Astrocyte (in vitro differentiated cells and primary cell): Measurements from ENCODE around the gene SLC39A5.

Source experiments
- EZH2 ChIP-seq: IDR thresholded peaks from 2 replicates; pipeline ENCODE4 v1.6.1; 2012; ENCODE audit warnings: mild to moderate bottlenecking, low read length, inconsistent platforms; ENCODE audit not compliant: insufficient read depth
- TF ChIP-seq, protein P1 (sequence below): IDR thresholded peaks from 2 replicates; pipeline ENCODE4 v1.5.1; 2011; ENCODE audit warnings: low read depth, mild to moderate bottlenecking, inconsistent platforms, low read length, moderate library complexity; ENCODE audit not compliant: insufficient read depth

GRCh38 chr12:56192582-56192981, 37.3 kb upstream of the SLC39A5 start:
- TF ChIP-seq, protein P1, sequence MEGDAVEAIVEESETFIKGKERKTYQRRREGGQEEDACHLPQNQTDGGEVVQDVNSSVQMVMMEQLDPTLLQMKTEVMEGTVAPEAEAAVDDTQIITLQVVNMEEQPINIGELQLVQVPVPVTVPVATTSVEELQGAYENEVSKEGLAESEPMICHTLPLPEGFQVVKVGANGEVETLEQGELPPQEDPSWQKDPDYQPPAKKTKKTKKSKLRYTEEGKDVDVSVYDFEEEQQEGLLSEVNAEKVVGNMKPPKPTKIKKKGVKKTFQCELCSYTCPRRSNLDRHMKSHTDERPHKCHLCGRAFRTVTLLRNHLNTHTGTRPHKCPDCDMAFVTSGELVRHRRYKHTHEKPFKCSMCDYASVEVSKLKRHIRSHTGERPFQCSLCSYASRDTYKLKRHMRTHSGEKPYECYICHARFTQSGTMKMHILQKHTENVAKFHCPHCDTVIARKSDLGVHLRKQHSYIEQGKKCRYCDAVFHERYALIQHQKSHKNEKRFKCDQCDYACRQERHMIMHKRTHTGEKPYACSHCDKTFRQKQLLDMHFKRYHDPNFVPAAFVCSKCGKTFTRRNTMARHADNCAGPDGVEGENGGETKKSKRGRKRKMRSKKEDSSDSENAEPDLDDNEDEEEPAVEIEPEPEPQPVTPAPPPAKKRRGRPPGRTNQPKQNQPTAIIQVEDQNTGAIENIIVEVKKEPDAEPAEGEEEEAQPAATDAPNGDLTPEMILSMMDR, result no peak
- no peak for TF ChIP-seq EZH2
